HEK293 (cell line): ENCODE results near the gene CCNY.
"Not testable (repeated sequence)": the region's sequence is repeated elsewhere in the genome, so short reads cannot be mapped to it uniquely, and the experiment has no call there.

Source experiments
- CTCF ChIA-PET: fragments of 350-600 bp; formaldehyde crosslinking; extraction: SDS; loops from one replicate; lab custom pipeline; 2021; ENCODE audit warnings: antibody characterized with exemption; lab: Yijun Ruan, JAX
- POLR2A ChIA-PET: fragments of 300-600 bp; formaldehyde crosslinking; extraction: SDS; loops from one replicate; lab custom pipeline; 2020; ENCODE audit warnings: antibody characterized with exemption, inconsistent platforms; lab: Yijun Ruan, JAX
- H3K27ac ChIP-seq: fragments of 200-500 bp; sonication (Bioruptor generic); 2 replicates; pipeline ENCODE4 v1.5.1; 2014; ENCODE audit warnings: low read depth, low read length, control low read depth, inconsistent platforms; ENCODE audit errors: extremely low read depth
- H3K36me3 ChIP-seq, 2 experiments: fragments of 200-500 bp in 1 of 2; sonication (Bioruptor generic) in 1 of 2; 1 replicate in 1 of 2; 2 replicates in 1 of 2; pipeline ENCODE4 v1.5.1; 2014 to 2017; ENCODE audit warnings: inconsistent platforms in 2 of 2, low read length in 2 of 2; ENCODE audit not compliant: control insufficient read depth in 2 of 2, insufficient read depth in 1 of 2
- H3K4me1 ChIP-seq: fragments of 200-500 bp; sonication (Bioruptor generic); 2 replicates; pipeline ENCODE4 v1.5.1; 2014; ENCODE audit warnings: mild to moderate bottlenecking, low read length, inconsistent platforms; ENCODE audit not compliant: control insufficient read depth, insufficient read depth
- H3K4me3 ChIP-seq: 2 replicates; pipeline ENCODE4 v1.5.1; 2011; ENCODE audit warnings: low read depth, mild to moderate bottlenecking, control low read depth, low read length, moderate library complexity
- H3K9me3 ChIP-seq: fragments of 200-500 bp; sonication (Bioruptor generic); 2 replicates; pipeline ENCODE4 v1.5.1; 2014; ENCODE audit warnings: low read depth, low read length, inconsistent platforms; ENCODE audit not compliant: control insufficient read depth, insufficient read depth
- ATF2 ChIP-seq: fragments of 450-650 bp; formaldehyde crosslinking; IDR thresholded peaks from 2 replicates; pipeline ENCODE4 v1.5.1; 2016; ENCODE audit warnings: missing biosample characterization, missing genetic modification characterization, low read depth
- GLIS1 ChIP-seq: fragments of 450-650 bp; formaldehyde crosslinking; IDR thresholded peaks from 2 replicates; pipeline ENCODE4 v1.5.1; 2016; ENCODE audit warnings: missing biosample characterization, missing genetic modification characterization
- ZBTB20 ChIP-seq: fragments of 450-650 bp; formaldehyde crosslinking; IDR thresholded peaks from 2 replicates; pipeline ENCODE4 v1.5.1; 2016; ENCODE audit warnings: missing biosample characterization, missing genetic modification characterization
- ZNF10 ChIP-seq: fragments of 450-650 bp; formaldehyde crosslinking; IDR thresholded peaks from 2 replicates; pipeline ENCODE4 v1.5.1; 2017; ENCODE audit warnings: missing biosample characterization, missing genetic modification characterization
- ZNF175 ChIP-seq: fragments of 450-650 bp; formaldehyde crosslinking; IDR thresholded peaks from 2 replicates; pipeline ENCODE4 v1.5.1; 2016; ENCODE audit warnings: missing biosample characterization, missing genetic modification characterization
- ZNF398 ChIP-seq: fragments of 450-650 bp; formaldehyde crosslinking; IDR thresholded peaks from 2 replicates; pipeline ENCODE4 v1.5.1; 2017; ENCODE audit warnings: missing biosample characterization, missing genetic modification characterization
- ZNF433 ChIP-seq: fragments of 450-650 bp; formaldehyde crosslinking; IDR thresholded peaks from 2 replicates; pipeline ENCODE4 v1.5.1; 2016; ENCODE audit warnings: missing biosample characterization, missing genetic modification characterization, low read depth
- ZSCAN30 ChIP-seq: fragments of 450-650 bp; IDR thresholded peaks from 2 replicates; pipeline ENCODE4 v1.5.1; 2018; ENCODE audit warnings: missing biosample characterization, mild to moderate bottlenecking, missing genetic modification characterization, moderate library complexity
- TF ChIP-seq, protein P1 (sequence below): fragments of 450-650 bp; formaldehyde crosslinking; IDR thresholded peaks from 2 replicates; pipeline ENCODE4 v1.5.1; 2016; ENCODE audit warnings: missing biosample characterization, missing genetic modification characterization
- TF ChIP-seq, protein P2 (sequence below): fragments of 450-650 bp; formaldehyde crosslinking; IDR thresholded peaks from 2 replicates; pipeline ENCODE4 v1.5.1; 2016; ENCODE audit warnings: missing biosample characterization, missing genetic modification characterization
- TF ChIP-seq, protein P3 (sequence below): fragments of 450-650 bp; formaldehyde crosslinking; IDR thresholded peaks from 2 replicates; pipeline ENCODE4 v1.5.1; 2016; ENCODE audit warnings: missing biosample characterization, missing genetic modification characterization
- TF ChIP-seq, protein P4 (sequence below): fragments of 450-650 bp; formaldehyde crosslinking; IDR thresholded peaks from 2 replicates; pipeline ENCODE4 v1.5.1; 2017; ENCODE audit warnings: missing biosample characterization, mild to moderate bottlenecking, missing genetic modification characterization, moderate library complexity

The CCNY gene

GRCh38 chr10:35516102-35516670, 179.9 kb downstream of the CCNY start:
- Histone ChIP-seq H3K4me3 (no peak overlapping the region), H3K27ac (no peak overlapping the region), H3K9me3 (no peaks in the 10 kb centered on the region), H3K36me3 (no peaks in the 10 kb centered on the region), H3K4me1 (no peaks in the 10 kb centered on the region)
- POLR2A ChIA-PET, result no interaction called here
- CTCF ChIA-PET, result no interaction called here
- TF ChIP-seq ZNF433 (tag by site-specific recombination) (no peak), ZNF175 (tag by site-specific recombination) (no peak), ZNF10 (no peak)
- TF ChIP-seq, protein P1, sequence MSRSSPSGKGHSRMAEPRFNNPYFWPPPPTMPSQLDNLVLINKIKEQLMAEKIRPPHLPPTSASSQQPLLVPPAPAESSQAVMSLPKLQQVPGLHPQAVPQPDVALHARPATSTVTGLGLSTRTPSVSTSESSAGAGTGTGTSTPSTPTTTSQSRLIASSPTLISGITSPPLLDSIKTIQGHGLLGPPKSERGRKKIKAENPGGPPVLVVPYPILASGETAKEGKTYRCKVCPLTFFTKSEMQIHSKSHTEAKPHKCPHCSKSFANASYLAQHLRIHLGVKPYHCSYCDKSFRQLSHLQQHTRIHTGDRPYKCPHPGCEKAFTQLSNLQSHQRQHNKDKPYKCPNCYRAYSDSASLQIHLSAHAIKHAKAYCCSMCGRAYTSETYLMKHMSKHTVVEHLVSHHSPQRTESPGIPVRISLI, result peak; percentile 42; the same call in 1 of the 2 replicates
- TF ChIP-seq, protein P2, sequence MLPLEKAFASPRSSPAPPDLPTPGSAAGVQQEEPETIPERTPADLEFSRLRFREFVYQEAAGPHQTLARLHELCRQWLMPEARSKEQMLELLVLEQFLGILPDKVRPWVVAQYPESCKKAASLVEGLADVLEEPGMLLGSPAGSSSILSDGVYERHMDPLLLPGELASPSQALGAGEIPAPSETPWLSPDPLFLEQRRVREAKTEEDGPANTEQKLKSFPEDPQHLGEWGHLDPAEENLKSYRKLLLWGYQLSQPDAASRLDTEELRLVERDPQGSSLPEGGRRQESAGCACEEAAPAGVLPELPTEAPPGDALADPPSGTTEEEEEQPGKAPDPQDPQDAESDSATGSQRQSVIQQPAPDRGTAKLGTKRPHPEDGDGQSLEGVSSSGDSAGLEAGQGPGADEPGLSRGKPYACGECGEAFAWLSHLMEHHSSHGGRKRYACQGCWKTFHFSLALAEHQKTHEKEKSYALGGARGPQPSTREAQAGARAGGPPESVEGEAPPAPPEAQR (tag by site-specific recombination), result no peak
- TF ChIP-seq, protein P3, sequence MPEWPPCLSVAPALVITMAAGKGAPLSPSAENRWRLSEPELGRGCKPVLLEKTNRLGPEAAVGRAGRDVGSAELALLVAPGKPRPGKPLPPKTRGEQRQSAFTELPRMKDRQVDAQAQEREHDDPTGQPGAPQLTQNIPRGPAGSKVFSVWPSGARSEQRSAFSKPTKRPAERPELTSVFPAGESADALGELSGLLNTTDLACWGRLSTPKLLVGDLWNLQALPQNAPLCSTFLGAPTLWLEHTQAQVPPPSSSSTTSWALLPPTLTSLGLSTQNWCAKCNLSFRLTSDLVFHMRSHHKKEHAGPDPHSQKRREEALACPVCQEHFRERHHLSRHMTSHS (tag by site-specific recombination), result no peak

DNA sequence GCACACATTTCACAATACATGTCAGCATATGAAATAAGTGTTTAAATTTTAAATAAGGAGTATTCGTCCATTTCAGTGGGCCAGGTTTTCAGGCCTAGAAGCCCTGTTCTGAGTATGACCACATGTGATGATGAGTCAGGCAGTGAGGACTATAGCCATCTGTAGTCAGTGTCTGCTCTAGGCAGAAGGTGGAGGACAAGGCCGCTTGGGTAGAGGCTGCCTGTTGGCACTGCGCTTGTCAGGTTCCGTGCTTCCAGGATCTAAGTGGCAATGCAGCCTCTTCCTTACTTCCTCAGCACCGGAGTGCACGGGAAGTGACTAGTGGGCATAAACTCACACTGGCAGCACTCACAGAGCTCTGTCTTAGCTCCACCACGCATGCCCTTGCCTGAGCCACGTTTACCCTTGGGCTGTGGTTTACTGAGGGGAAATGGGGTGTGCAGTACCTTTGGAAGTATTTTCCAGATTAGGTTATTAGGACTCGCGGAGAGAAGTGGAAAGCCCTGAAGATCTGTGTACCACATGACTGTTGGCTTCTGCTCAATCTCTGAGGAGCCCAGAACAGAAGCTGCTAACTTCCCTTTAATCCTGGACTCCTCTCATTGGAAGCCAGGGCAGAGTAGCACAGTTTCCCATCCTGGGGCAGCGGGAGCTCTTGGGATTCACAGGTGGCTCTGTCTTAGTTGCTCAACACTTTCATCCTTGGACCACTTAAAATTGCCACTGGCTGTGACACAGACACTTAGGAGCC, 181.3 kb downstream of the CCNY start:
- no peaks in the 10 kb centered on the region for H3K36me3 ChIP-seq
- H3K4me1 ChIP-seq, result no peaks in the 10 kb centered on the region
- H3K27ac ChIP-seq, result no peak overlapping the region
- ChIA-PET POLR2A (no interaction called here), CTCF (no interaction called here)
- no peaks in the 10 kb centered on the region for H3K9me3 ChIP-seq
- TF ChIP-seq ZNF175 (tag by site-specific recombination) (no peak), GLIS1 (tag by site-specific recombination) (no peak), ZNF398 (tag by site-specific recombination) (no peak), ZSCAN30 (tag by site-specific recombination) (no peak), ZBTB20 (no peak), ATF2 (no peak)
- TF ChIP-seq, protein P4, sequence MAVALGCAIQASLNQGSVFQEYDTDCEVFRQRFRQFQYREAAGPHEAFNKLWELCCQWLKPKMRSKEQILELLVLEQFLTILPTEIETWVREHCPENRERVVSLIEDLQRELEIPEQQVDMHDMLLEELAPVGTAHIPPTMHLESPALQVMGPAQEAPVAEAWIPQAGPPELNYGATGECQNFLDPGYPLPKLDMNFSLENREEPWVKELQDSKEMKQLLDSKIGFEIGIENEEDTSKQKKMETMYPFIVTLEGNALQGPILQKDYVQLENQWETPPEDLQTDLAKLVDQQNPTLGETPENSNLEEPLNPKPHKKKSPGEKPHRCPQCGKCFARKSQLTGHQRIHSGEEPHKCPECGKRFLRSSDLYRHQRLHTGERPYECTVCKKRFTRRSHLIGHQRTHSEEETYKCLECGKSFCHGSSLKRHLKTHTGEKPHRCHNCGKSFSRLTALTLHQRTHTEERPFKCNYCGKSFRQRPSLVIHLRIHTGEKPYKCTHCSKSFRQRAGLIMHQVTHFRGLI (tag by site-specific recombination), result no peak
- H3K4me3 ChIP-seq, result no peak overlapping the region

GRCh38 chr10:35518187-35518586, 181.9 kb downstream of the CCNY start:
- H3K9me3 ChIP-seq, H3K36me3 ChIP-seq, H3K4me1 ChIP-seq, H3K4me3 ChIP-seq, H3K27ac ChIP-seq, POLR2A ChIA-PET: not testable (repeated sequence)
- CTCF ChIA-PET, result interaction anchor here (0.7 kb wide), 1 partner anchor 78 kb away, joined by 6 read pairs; no protein-coding TSS in a partner anchor
